Measurements from ENCODE around the gene C1orf21. TPM values are rescaled to one million over a fixed set of nuclear protein-coding genes. Genes with fewer than 3 reads are reported as not detected.

The C1orf21 gene
- polyA plus RNA-seq, 1 donor (not counting 4 experiments of a cell fraction or from before 2014, with no cell fraction given): 44.3 TPM

- Histone ChIP-seq H3K4me1 (ENCODE audit: control insufficient read depth, extremely low read depth, insufficient read depth, low read length) (peaks cover 41% of the 10 kb centered on the region), H3K9me3 (ENCODE audit: control insufficient read depth, low read depth, low read length) (no peaks in the 10 kb centered on the region), H3K27ac (ENCODE audit: control insufficient read depth, insufficient read depth, low read length) (no peak overlapping the region), H3K9me1 (ENCODE audit: control insufficient read depth, extremely low read depth, insufficient read depth, low read length) (no peaks in the 10 kb centered on the region), H3K4me2 (ENCODE audit: control insufficient read depth, extremely low read depth, insufficient read depth, low read depth, low read length) (no peak overlapping the region), H4K20me1 (ENCODE audit: control insufficient read depth, extremely low read depth, insufficient read depth, low read length) (no peaks in the 10 kb centered on the region), H3K36me3 (ENCODE audit: control insufficient read depth in 2 of 2, extremely low read depth in 1 of 2, insufficient read depth in 2 of 2, low read length in 2 of 2) (peaks cover 0 to 5% of the 10 kb centered on the region in 2 experiments), H3K9ac (ENCODE audit: control insufficient read depth, extremely low read depth, insufficient read depth, low read length) (no peak overlapping the region), H3K79me2 (ENCODE audit: control insufficient read depth, insufficient read depth, low read length) (no peaks in the 10 kb centered on the region), H3K4me3 (ENCODE audit: control insufficient read depth in 2 of 3, extremely low read depth in 1 of 3, insufficient read depth in 2 of 3, low read depth in 1 of 3, low read length in 3 of 3) (no peak overlapping the region), H3K27me3 (ENCODE audit: control insufficient read depth, extremely low read depth, insufficient read depth, low read length) (no peaks in the 10 kb centered on the region), H2AFZ (ENCODE audit: control insufficient read depth, low read length) (no peak overlapping the region)
- DNase-seq (ENCODE audit: low read depth, low spot score) (no peak), FAIRE-seq (peak; percentile 49)
- TF ChIP-seq EZH2 (IDR thresholded peaks at IDR 0.05; ENCODE audit: low read length) (no peak), CTCF (optimal IDR thresholded peaks at IDR 0.05 in 1 of 3, IDR thresholded peaks at IDR 0.05 in 1 of 3, conservative IDR thresholded peaks at IDR 0.05 in 1 of 3; ENCODE audit: extremely low read depth in 1 of 3, insufficient read depth in 2 of 3, low read length in 3 of 3) (no peak)
- dilution Hi-C loops (cut with MboI; ENCODE audit: extremely low pct_ligation_motif_present, low sequenced_read_pairs): no loop called here
These were observed 239.5 kb downstream of the C1orf21 start for GRCh38 chr1:184626076-184627006.

GRCh38 chr1:184627007-184627341 is 240.1 kb downstream of the C1orf21 start:
- Histone ChIP-seq H3K9ac (ENCODE audit: control insufficient read depth, extremely low read depth, insufficient read depth, low read length) (no peak overlapping the region), H3K9me1 (ENCODE audit: control insufficient read depth, extremely low read depth, insufficient read depth, low read length) (no peaks in the 10 kb centered on the region), H3K79me2 (ENCODE audit: control insufficient read depth, insufficient read depth, low read length) (no peaks in the 10 kb centered on the region), H3K27ac (ENCODE audit: control insufficient read depth, insufficient read depth, low read length) (no peak overlapping the region), H3K4me1 (ENCODE audit: control insufficient read depth, extremely low read depth, insufficient read depth, low read length) (peaks cover 41% of the 10 kb centered on the region), H3K27me3 (ENCODE audit: control insufficient read depth, extremely low read depth, insufficient read depth, low read length) (no peaks in the 10 kb centered on the region), H4K20me1 (ENCODE audit: control insufficient read depth, extremely low read depth, insufficient read depth, low read length) (no peaks in the 10 kb centered on the region), H2AFZ (ENCODE audit: control insufficient read depth, low read length) (no peak overlapping the region), H3K4me2 (ENCODE audit: control insufficient read depth, extremely low read depth, insufficient read depth, low read depth, low read length) (no peak overlapping the region), H3K9me3 (ENCODE audit: control insufficient read depth, low read depth, low read length) (no peaks in the 10 kb centered on the region), H3K4me3 (ENCODE audit: control insufficient read depth in 2 of 3, extremely low read depth in 1 of 3, insufficient read depth in 2 of 3, low read depth in 1 of 3, low read length in 3 of 3) (no peak overlapping the region), H3K36me3 (ENCODE audit: control insufficient read depth in 2 of 2, extremely low read depth in 1 of 2, insufficient read depth in 2 of 2, low read length in 2 of 2) (no peaks in the 10 kb centered on the region)
- TF ChIP-seq CTCF (optimal IDR thresholded peaks at IDR 0.05 in 1 of 3, IDR thresholded peaks at IDR 0.05 in 1 of 3, conservative IDR thresholded peaks at IDR 0.05 in 1 of 3; ENCODE audit: extremely low read depth in 1 of 3, insufficient read depth in 2 of 3, low read length in 3 of 3) (no peak), EZH2 (IDR thresholded peaks at IDR 0.05; ENCODE audit: low read length) (no peak)
- dilution Hi-C loops (cut with MboI; ENCODE audit: extremely low pct_ligation_motif_present, low sequenced_read_pairs): no loop called here
- DNase-seq (ENCODE audit: low read depth, low spot score): no peak
- FAIRE-seq: peak; percentile 44
